Measurements from ENCODE around the gene PLXNB3.

PLXNB3 gene

DNA sequence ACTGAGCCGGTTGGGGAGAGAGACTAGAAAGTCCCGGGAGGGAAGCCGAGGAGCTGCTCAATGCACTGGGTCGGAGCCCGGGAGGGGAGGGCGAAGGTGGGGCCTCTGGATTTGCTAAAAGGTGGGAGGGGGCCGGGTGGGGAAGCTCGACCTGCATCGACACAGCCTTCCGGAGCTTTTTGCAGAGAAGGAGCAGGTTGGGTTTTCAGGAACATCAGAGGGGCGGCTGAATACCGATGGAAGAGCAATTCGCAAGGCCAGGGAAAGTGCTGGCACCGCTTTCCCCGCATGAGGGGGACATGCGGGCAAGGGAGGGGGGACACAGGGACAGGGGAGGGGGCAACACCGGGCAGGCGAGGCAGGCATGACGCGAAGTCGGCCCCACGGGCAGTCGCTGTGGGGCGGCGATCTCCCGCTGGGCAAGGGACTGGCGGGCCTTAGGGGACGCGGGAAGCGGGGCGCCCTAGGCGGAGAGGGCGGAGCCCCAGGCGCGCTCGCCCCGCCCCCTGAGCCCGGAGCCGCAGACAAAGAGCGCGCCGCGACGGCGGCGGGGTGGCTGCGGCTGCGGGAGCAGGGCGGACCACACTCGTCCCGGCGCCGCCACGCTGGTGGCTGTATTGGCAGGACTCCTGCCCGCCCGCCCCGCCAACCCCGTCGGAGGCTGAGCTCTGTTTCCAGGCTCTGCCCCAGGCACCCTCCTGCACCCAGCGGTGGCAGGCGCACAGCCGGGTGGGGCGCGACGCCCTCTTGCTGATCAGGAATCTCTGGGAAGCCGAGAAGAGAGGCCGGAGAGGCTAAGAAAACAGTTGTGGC, 54.7 kb downstream of the PLXNB3 start:
- Mint-ChIP-seq H3K9me3 (ENCODE audit: low read depth) (no peaks in the 10 kb centered on the region), H3K4me3 (peak overlapping the region; percentile 27), H3K36me3 (no peaks in the 10 kb centered on the region), H3K27me3 (no peaks in the 10 kb centered on the region), H3K27ac (no peak overlapping the region), H3K4me1 (ENCODE audit: low read depth) (peaks cover 44% of the 10 kb centered on the region)

- Mint-ChIP-seq H3K4me1 (ENCODE audit: low read depth) (peaks cover 44% of the 10 kb centered on the region), H3K27me3 (no peaks in the 10 kb centered on the region)
Observed at GRCh38 chrX:153819384-153820040, 55.5 kb downstream of the PLXNB3 start.

GRCh38 chrX:153820601-153821000, 56.6 kb downstream of the PLXNB3 start:
- Mint-ChIP-seq H3K27me3 (no peaks in the 10 kb centered on the region), H3K4me1 (ENCODE audit: low read depth) (peaks cover 36% of the 10 kb centered on the region), H3K4me3 (no peak overlapping the region), H3K27ac (no peak overlapping the region), H3K9me3 (ENCODE audit: low read depth) (no peaks in the 10 kb centered on the region), H3K36me3 (no peaks in the 10 kb centered on the region)

More at GRCh38 chrX:153819384-153820040, 55.5 kb downstream of the PLXNB3 start:
- H3K4me3 Mint-ChIP-seq: peak overlapping the region; percentile 27
- no peak overlapping the region for H3K27ac Mint-ChIP-seq
- no peaks in the 10 kb centered on the region for H3K9me3 Mint-ChIP-seq (ENCODE audit: low read depth)
- H3K36me3 Mint-ChIP-seq: no peaks in the 10 kb centered on the region

DNA sequence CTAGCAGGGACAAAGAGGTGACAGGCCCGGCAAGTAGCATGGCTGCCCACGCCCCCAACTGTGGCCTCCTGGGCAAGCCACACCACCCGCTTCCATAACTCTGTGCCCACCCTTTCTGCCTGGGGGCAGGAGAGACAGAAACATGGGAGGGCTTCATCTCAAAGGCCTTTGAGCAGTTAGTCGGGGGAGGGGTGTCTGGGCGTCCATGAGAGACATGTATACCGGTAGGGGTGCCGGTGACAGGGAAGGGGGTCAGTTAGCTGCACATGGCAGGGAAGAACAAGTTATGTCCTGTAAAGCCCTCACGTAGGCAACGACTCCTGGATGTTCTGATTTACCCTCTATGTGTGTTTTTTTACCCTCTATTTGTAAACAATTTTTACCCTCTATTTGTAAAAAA, 57.0 kb downstream of the PLXNB3 start:
- Mint-ChIP-seq H3K4me1 (ENCODE audit: low read depth) (peaks cover 36% of the 10 kb centered on the region), H3K9me3 (ENCODE audit: low read depth) (no peaks in the 10 kb centered on the region), H3K4me3 (no peak overlapping the region), H3K36me3 (no peaks in the 10 kb centered on the region), H3K27ac (no peak overlapping the region), H3K27me3 (no peaks in the 10 kb centered on the region)

- Mint-ChIP-seq H3K9me3 (ENCODE audit: low read depth) (no peaks in the 10 kb centered on the region), H3K4me3 (no peak overlapping the region), H3K4me1 (ENCODE audit: low read depth) (peaks cover 37% of the 10 kb centered on the region), H3K27ac (no peak overlapping the region), H3K27me3 (no peaks in the 10 kb centered on the region), H3K36me3 (no peaks in the 10 kb centered on the region)
Observed at GRCh38 chrX:153824348-153824747, 60.3 kb downstream of the PLXNB3 start.

DNA sequence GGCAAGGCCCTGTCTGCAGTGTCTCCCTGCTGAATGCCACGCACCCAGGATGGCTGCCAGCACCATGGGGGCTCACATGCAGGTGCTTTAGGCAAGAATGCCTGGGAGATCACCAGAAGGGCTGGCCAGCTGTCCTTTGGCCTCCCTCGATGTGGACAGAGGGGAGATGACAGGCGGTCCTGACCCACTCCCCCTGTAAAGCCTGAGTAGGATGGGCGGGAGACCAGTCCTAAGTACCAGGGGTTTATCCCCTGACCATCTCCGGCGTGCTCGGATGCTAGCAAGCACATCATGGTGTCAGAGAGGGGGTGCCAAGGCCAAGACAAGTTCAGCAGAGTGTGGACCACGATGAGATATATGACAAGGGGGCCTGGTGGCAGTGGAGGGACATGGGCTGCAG, 61.0 kb downstream of the PLXNB3 start:
- no peak overlapping the region for H3K4me3 Mint-ChIP-seq
- no peak overlapping the region for H3K27ac Mint-ChIP-seq
- peaks cover 37% of the 10 kb centered on the region for H3K4me1 Mint-ChIP-seq (ENCODE audit: low read depth)
- no peaks in the 10 kb centered on the region for H3K9me3 Mint-ChIP-seq (ENCODE audit: low read depth)
- no peaks in the 10 kb centered on the region for H3K36me3 Mint-ChIP-seq
- H3K27me3 Mint-ChIP-seq: no peaks in the 10 kb centered on the region
